DOHH2 (cell line): ENCODE results near the gene OR5D18.

ENCODE experiments used
- CTCF ChIP-seq: fragments of 200-600 bp; sonication (generic); IDR thresholded peaks from one replicate; pipeline ENCODE4 v1.5.1; 2014; ENCODE audit warnings: antibody characterized with exemption, mild to moderate bottlenecking, low read depth, low read length; ENCODE audit not compliant: poor library complexity, severe bottlenecking
- EZH2phosphoT487 ChIP-seq: fragments of 200-600 bp; sonication (generic); IDR thresholded peaks from 2 replicates; pipeline ENCODE4 v1.6.1; 2017; ENCODE audit warnings: borderline replicate concordance, mild to moderate bottlenecking, antibody characterized with exemption, low read length, moderate library complexity, mixed read lengths

- TF ChIP-seq CTCF (no peak), EZH2phosphoT487 (no peak)
These were observed 13.2 kb upstream of the OR5D18 start for GRCh38 chr11:55806248-55806647.
